Measurements from ENCODE around the gene P2RY6.
A peak's percentile ranks its signal among the peaks of the same experiment; 100 is the strongest.
"Not testable (repeated sequence)": the region's sequence is repeated elsewhere in the genome, so short reads cannot be mapped to it uniquely, and the experiment has no call there.

The P2RY6 gene

GRCh38 chr11:73262851-73263495 lies 9.2 kb upstream of the P2RY6 start:
- Mint-ChIP-seq H3K27me3 (peaks cover 41 to 45% of the 10 kb centered on the region in 2 donors), H3K9me3 (no peaks in the 10 kb centered on the region), H3K27ac (no peak overlapping the region), H3K4me3 (no peak overlapping the region), H3K4me1 (peaks cover 0 to 3% of the 10 kb centered on the region in 2 donors), H3K36me3 (no peaks in the 10 kb centered on the region)
- ATAC-seq (replicated peaks) (no peak), DNase-seq (no peak)

GRCh38 chr11:73263640-73264039 lies 8.5 kb upstream of the P2RY6 start:
- no peak overlapping the region for H3K4me3 Mint-ChIP-seq
- H3K9me3 Mint-ChIP-seq = no peaks in the 10 kb centered on the region
- DNase-seq (no peak), ATAC-seq (replicated peaks) (no peak)
- no peak overlapping the region for H3K27ac Mint-ChIP-seq
- H3K4me1 Mint-ChIP-seq = peaks cover 1 to 3% of the 10 kb centered on the region in 2 donors
- no peaks in the 10 kb centered on the region for H3K36me3 Mint-ChIP-seq
- H3K27me3 Mint-ChIP-seq = peaks cover 44 to 46% of the 10 kb centered on the region in 2 donors

DNA sequence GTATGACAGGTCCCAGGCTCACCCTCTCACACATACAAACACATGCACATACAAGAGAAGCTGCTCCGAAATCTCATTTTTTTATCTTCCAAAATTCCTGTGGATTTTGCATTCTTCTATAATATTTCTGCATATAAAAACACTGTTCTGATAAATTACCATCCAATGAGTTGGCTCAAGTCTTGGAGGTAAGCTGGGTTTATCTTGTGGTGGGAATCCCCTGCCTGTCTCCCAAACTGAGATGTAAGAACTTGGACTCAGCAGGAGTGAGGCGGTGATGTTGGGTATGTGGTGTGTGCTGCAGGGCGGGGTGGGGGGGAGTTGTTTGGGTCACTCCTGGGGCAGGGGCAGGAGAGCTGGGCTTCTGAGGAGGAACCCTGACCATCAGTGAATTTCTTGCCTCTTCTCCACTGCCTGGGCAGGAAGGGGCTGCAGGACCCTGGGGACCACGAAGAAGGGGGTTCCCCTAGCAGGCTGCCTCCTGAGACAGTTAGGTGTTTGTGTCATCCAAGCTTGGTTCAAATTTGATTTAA lies 6.8 kb upstream of the P2RY6 start:
- Mint-ChIP-seq H3K27ac (no peak overlapping the region), H3K4me1 (peaks cover 12 to 14% of the 10 kb centered on the region in 2 donors), H3K36me3 (no peaks in the 10 kb centered on the region), H3K4me3 (no peak overlapping the region), H3K9me3 (no peaks in the 10 kb centered on the region), H3K27me3 (peaks cover 44 to 56% of the 10 kb centered on the region in 2 donors)
- ATAC-seq (replicated peaks) (no peak), DNase-seq (no peak)

- no peak overlapping the region for H3K4me3 Mint-ChIP-seq
- DNase-seq (no peak), ATAC-seq (replicated peaks) (no peak)
- H3K27me3 Mint-ChIP-seq = peaks cover 44 to 56% of the 10 kb centered on the region in 2 donors
- H3K27ac Mint-ChIP-seq = no peak overlapping the region
- no peaks in the 10 kb centered on the region for H3K36me3 Mint-ChIP-seq
- H3K9me3 Mint-ChIP-seq = no peaks in the 10 kb centered on the region
- peaks cover 15 to 20% of the 10 kb centered on the region in 2 donors for H3K4me1 Mint-ChIP-seq
Measured at GRCh38 chr11:73265853-73266645, 6.1 kb upstream of the P2RY6 start.

GRCh38 chr11:73266646-73267020 lies 5.5 kb upstream of the P2RY6 start:
- no peak for DNase-seq
- no peak for ATAC-seq (replicated peaks)

GRCh38 chr11:73267122-73267846 lies 4.9 kb upstream of the P2RY6 start:
- H3K27ac Mint-ChIP-seq = no peak overlapping the region
- no peak for ATAC-seq (replicated peaks)
- no peaks in the 10 kb centered on the region for H3K9me3 Mint-ChIP-seq
- H3K4me1 Mint-ChIP-seq = peaks cover 24 to 32% of the 10 kb centered on the region in 2 donors
- no peak for DNase-seq
- H3K4me3 Mint-ChIP-seq = no peak overlapping the region
- H3K36me3 Mint-ChIP-seq = no peaks in the 10 kb centered on the region
- peaks cover 44 to 56% of the 10 kb centered on the region in 2 donors for H3K27me3 Mint-ChIP-seq

More at GRCh38 chr11:73266646-73267020, 5.5 kb upstream of the P2RY6 start:
- Mint-ChIP-seq H3K27ac (no peak overlapping the region), H3K36me3 (no peaks in the 10 kb centered on the region), H3K27me3 (peaks cover 44 to 56% of the 10 kb centered on the region in 2 donors), H3K4me3 (no peak overlapping the region), H3K9me3 (no peaks in the 10 kb centered on the region), H3K4me1 (peaks cover 20 to 26% of the 10 kb centered on the region in 2 donors)

GRCh38 chr11:73267906-73268540 lies 4.1 kb upstream of the P2RY6 start:
- peaks cover 24 to 32% of the 10 kb centered on the region in 2 donors for H3K4me1 Mint-ChIP-seq
- H3K27ac Mint-ChIP-seq = no peak overlapping the region
- H3K4me3 Mint-ChIP-seq = no peak overlapping the region
- DNase-seq (no peak), ATAC-seq (replicated peaks) (no peak)
- peaks cover 39 to 50% of the 10 kb centered on the region in 2 donors for H3K27me3 Mint-ChIP-seq
- H3K9me3 Mint-ChIP-seq = no peaks in the 10 kb centered on the region
- no peaks in the 10 kb centered on the region for H3K36me3 Mint-ChIP-seq

DNA sequence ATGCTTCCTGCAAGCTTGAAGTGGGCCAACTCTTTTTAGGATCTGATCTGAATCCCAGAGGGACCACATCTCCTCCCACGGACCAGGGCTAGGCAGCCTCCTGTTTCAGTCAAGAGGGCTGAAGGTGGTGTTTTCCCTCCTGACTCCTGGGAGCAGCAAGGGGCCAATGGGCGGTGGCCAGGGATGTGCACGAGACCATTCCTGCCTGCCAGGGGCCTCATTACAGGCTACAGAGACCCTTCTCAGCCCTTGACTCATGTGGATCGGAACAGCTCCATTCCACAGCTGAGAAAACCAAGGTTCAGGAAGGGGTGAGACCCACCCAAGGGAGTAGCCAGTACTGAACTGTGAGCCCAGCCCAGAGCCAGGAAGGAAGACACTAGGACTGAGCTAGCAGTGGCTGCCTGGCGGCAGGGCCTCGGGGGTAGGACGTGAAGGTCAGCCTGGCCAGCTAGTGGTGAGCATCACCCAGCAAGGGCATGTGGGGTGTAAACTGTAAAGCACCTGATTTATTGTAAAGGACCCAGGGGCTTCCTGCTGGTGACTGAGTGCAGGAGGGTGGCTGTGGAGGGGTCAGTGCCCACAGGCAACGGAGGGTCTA lies 3.4 kb upstream of the P2RY6 start:
- peaks cover 24 to 32% of the 10 kb centered on the region in 2 donors for H3K4me1 Mint-ChIP-seq

GRCh38 chr11:73269459-73270015 lies 2.6 kb upstream of the P2RY6 start:
- Mint-ChIP-seq H3K36me3 (no peaks in the 10 kb centered on the region), H3K4me3 (no peak overlapping the region)

More for the DNA sequence above, 3.4 kb upstream of the P2RY6 start:
- H3K27ac Mint-ChIP-seq = no peak overlapping the region
- H3K9me3 Mint-ChIP-seq = no peaks in the 10 kb centered on the region
- H3K4me3 Mint-ChIP-seq = no peak overlapping the region
- no peaks in the 10 kb centered on the region for H3K36me3 Mint-ChIP-seq
- ATAC-seq (replicated peaks) (no peak), DNase-seq (no peak)
- H3K27me3 Mint-ChIP-seq = peaks cover 31 to 42% of the 10 kb centered on the region in 2 donors

DNA sequence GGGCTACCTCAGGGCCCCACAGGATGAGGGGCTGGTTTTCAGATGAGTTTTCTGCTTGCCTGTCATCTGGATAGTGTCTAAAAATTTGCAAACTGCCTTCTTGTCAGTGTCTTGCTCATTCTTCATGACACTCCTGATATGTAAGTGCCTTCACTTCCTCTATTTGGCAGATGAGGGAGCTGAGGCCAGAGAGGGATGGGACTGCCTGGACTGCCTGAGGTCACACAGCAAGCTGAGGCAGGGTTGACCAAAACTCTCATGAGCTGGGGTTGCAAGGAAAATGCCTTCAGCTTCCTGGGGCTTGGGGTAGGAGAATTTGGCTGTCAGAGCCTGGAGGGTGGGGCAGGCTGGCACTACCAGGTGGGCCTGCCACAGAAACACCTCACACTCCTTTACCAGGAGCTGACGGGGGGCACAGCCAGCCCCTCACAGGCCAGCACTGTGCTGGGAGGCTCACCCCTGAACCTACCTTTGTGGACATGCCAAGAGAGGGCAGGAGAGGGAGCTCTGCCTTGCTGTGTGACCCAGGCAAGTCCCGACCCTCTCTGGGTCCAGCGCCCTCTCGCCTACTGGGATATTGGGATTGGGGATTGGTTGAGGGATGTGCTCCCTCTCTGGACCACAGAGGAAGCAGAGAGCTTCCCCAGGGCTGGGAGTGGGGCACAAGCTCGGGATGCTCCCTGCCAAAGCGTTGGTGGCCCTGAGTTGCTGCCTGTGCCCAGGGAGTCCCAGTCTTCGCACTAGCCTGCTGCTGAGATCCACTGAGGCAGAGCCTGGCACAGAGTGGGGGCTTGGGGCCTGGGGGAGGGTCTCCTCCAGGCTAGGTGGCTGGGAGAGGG lies 1.9 kb upstream of the P2RY6 start:
- Mint-ChIP-seq H3K9me3 (no peaks in the 10 kb centered on the region), H3K4me3 (no peak overlapping the region), H3K4me1 (peaks cover 24 to 32% of the 10 kb centered on the region in 2 donors), H3K36me3 (no peaks in the 10 kb centered on the region), H3K27ac (peak overlapping the region; percentile 60), H3K27me3 (peaks cover 22 to 30% of the 10 kb centered on the region in 2 donors)
- DNase-seq (no peak), ATAC-seq (replicated peaks) (peak; percentile 71 to 74)

More at GRCh38 chr11:73269459-73270015, 2.6 kb upstream of the P2RY6 start:
- peaks cover 27 to 32% of the 10 kb centered on the region in 2 donors for H3K4me1 Mint-ChIP-seq
- DNase-seq (no peak), ATAC-seq (replicated peaks) (no peak)
- H3K27ac Mint-ChIP-seq = peak overlapping the region; percentile 60
- H3K9me3 Mint-ChIP-seq = no peaks in the 10 kb centered on the region
- H3K27me3 Mint-ChIP-seq = peaks cover 29 to 37% of the 10 kb centered on the region in 2 donors

DNA sequence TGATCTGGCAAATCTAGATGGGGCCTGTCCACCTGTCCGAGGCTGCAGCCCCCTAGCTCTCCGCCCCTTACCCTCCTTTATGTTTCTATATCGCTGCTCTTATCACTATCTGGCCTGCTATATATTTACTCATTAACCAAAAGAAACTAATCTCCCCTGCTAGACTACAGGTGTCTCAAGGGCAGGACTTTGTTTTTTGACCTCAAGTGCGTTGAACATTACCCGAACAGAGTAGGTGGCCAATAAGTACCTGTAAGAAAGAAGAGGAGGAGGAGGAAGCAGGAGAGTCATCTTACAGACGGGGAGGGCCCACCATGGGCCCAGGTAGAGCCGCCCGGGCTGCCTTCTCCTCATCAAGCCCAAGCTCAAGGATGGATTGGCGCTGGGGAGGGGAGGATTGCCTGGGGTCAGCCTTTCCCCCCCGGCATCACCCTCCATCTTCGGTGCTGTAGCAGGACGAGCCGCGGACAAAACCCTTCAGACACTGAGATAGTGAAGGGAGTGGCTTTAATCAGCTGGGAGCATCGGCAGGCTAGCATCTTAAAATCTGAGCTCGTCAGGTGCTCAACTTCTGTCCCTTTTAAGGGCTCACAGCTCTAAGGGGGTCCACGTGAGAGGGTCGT lies 1.2 kb upstream of the P2RY6 start:
- H3K9me3 Mint-ChIP-seq = no peaks in the 10 kb centered on the region
- no peaks in the 10 kb centered on the region for H3K36me3 Mint-ChIP-seq
- DNase-seq (no peak), ATAC-seq (replicated peaks) (no peak)
- H3K4me1 Mint-ChIP-seq = peaks cover 24 to 32% of the 10 kb centered on the region in 2 donors
- no peak overlapping the region for H3K4me3 Mint-ChIP-seq
- no peak overlapping the region for H3K27ac Mint-ChIP-seq
- peaks cover 16 to 22% of the 10 kb centered on the region in 2 donors for H3K27me3 Mint-ChIP-seq

DNA sequence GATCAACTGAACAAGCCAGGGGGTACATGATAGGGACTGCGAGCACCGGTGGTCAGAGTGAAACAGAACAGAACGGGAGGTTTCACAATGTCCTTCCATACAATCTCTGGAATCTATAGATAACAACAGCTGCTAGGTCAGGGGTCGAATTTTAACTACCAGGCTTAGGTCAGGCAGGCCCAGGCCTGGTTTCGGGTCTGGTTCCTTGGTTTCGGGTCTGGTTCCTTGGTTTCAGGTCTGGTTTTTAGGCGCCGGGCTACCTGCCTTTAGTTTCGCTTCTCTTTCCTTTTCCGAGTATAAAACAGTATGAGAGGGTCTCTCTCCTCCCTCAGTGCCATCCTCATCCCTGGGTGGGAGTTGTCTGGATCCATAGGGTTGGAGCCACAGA lies 666 bp upstream of the P2RY6 start:
- H3K4me1 Mint-ChIP-seq = peaks cover 24 to 32% of the 10 kb centered on the region in 2 donors
- H3K4me3 Mint-ChIP-seq, H3K36me3 Mint-ChIP-seq, H3K9me3 Mint-ChIP-seq, DNase-seq: not testable (repeated sequence)
- H3K27ac Mint-ChIP-seq = peak overlapping the region; percentile 62
- peak in 1 of 2 donors; percentile 26 for ATAC-seq (replicated peaks)
- peaks cover 11 to 17% of the 10 kb centered on the region in 2 donors for H3K27me3 Mint-ChIP-seq

All from stimulated activated naive B cell treated with anti-CD40 and anti-IgM and Interleukin-4, amounts not matched to agents 10 μg/mL and 1 μg/mL and 100 μg/mL, for 72 hours (primary cell).